HFFc6 (cell line): ENCODE data around the gene SELENOF. TPM values are rescaled to one million over a fixed set of nuclear protein-coding genes. Genes with fewer than 3 reads are reported as not detected.
"Not testable (repeated sequence)": the region's sequence is repeated elsewhere in the genome, so short reads cannot be mapped to it uniquely, and the experiment has no call there.

Source experiments
- DNase-seq: peaks from one replicate; pipeline ENCODE4 v3.0.0-alpha.2; 2018
- H3K27ac Mint-ChIP-seq: 2 replicates; pipeline ENCODE4 v1.8.0; 2020; ENCODE audit warnings: mild to moderate bottlenecking, mixed read lengths
- H3K27me3 Mint-ChIP-seq: 2 replicates; pipeline ENCODE4 v1.8.0; 2021; ENCODE audit warnings: mild to moderate bottlenecking, moderate library complexity, mixed read lengths; ENCODE audit not compliant: insufficient read depth
- H3K36me3 Mint-ChIP-seq: 2 replicates; pipeline ENCODE4 v1.8.0; 2021; ENCODE audit warnings: low read depth, mixed read lengths
- H3K4me1 Mint-ChIP-seq: 2 replicates; pipeline ENCODE4 v1.8.0; 2020; ENCODE audit warnings: low read depth, mixed read lengths
- H3K4me3 Mint-ChIP-seq: 2 replicates; pipeline ENCODE4 v1.8.0; 2020; ENCODE audit warnings: mild to moderate bottlenecking, moderate library complexity, mixed read lengths
- H3K9me3 Mint-ChIP-seq: 2 replicates; pipeline ENCODE4 v1.8.0; 2020; ENCODE audit warnings: mild to moderate bottlenecking, mixed read lengths
- total RNA-seq, 6 experiments: library from RNA; stranded (reverse); fragmentation: NEBNext Ultra II Directional; extraction: Animal tissue kit (Norgen Biotek cat#: 25700); gene quantifications; 2 replicates in 1 of 6; 3 replicates in 5 of 6; pipeline ENCODE4 v1.2.3, GENCODE V29; 2021
- TF ChIP-seq, protein P1 (sequence below): fragments of 200-600 bp; sonication (generic); IDR thresholded peaks from 2 replicates; pipeline ENCODE4 v1.5.0; 2021; ENCODE audit warnings: antibody characterized with exemption, mild to moderate bottlenecking

The SELENOF gene
- total RNA-seq, 6 experiments from 2014 or later: 251 to 322 (median 278) TPM

DNA sequence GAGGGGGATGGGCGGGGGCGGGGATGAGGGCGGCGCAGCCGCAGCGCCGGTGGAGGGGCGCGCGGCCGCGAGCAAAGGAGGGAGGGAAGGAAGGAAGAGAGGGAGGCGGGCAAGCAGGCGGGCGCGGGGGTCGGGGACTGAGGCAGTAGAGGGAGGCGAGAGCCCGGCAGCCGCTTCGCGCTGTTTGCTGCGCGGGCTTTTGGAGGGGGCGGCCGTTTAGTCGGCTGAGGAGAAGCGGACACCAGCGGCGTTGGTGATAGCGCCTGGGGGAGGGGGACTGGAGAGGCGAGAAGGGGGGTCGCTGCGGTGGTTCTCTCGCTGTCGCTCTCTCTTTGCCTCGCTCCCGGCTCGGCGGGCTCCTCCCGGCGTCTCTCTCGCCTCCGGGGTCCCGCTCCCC, 673 bp upstream of the SELENOF start, which contains the start of gene HS2ST1:
Gene HS2ST1 (plus strand): TSS at position 35 of the 397 bp plus-strand sequence.
- H3K27me3 Mint-ChIP-seq: peaks cover 2% of the 10 kb centered on the region; the same call in 1 of the 2 replicates

DNA sequence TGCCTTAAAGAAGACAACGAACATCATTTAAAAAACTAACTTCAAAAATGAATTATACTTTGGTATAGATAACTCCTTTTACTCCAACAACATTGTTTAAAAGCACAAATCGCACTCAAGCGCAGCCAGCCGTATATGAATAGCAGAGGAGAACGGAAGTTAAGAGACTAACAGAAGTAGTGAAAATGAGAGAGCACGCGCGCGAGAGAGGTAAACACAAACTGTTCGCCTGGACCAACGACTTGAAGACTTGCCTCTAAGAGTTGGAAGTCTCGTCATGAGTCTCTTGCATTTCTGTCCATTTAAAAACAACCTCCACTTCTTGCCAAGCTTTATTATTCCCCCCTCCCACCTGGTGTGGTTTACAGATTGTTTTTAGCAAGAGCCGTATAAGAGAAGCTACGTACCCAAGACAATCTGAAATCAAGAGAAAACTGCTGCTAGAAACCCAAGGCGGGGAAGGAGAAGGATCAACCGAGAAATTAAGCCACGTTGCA, 479 bp downstream of the SELENOF start:
- TF ChIP-seq, protein P1, sequence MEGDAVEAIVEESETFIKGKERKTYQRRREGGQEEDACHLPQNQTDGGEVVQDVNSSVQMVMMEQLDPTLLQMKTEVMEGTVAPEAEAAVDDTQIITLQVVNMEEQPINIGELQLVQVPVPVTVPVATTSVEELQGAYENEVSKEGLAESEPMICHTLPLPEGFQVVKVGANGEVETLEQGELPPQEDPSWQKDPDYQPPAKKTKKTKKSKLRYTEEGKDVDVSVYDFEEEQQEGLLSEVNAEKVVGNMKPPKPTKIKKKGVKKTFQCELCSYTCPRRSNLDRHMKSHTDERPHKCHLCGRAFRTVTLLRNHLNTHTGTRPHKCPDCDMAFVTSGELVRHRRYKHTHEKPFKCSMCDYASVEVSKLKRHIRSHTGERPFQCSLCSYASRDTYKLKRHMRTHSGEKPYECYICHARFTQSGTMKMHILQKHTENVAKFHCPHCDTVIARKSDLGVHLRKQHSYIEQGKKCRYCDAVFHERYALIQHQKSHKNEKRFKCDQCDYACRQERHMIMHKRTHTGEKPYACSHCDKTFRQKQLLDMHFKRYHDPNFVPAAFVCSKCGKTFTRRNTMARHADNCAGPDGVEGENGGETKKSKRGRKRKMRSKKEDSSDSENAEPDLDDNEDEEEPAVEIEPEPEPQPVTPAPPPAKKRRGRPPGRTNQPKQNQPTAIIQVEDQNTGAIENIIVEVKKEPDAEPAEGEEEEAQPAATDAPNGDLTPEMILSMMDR: no peak
- DNase-seq: peak; percentile 25
- Mint-ChIP-seq H3K27me3 (peaks cover 2% of the 10 kb centered on the region; the same call in 1 of the 2 replicates), H3K4me3 (no peak overlapping the region), H3K27ac (no peak overlapping the region), H3K9me3 (no peaks in the 10 kb centered on the region), H3K36me3 (peaks cover 19% of the 10 kb centered on the region), H3K4me1 (peaks cover 37% of the 10 kb centered on the region)

More for the DNA sequence above, 673 bp upstream of the SELENOF start, which contains the start of gene HS2ST1:
- no peak within 1 kb of the TSS for H3K27ac Mint-ChIP-seq
- no peak for DNase-seq
- no peaks in the 10 kb centered on the region for H3K9me3 Mint-ChIP-seq
- H3K4me3 Mint-ChIP-seq: no peak within 1 kb of the TSS
- peaks cover 30% of the 10 kb centered on the region for H3K4me1 Mint-ChIP-seq
- TF ChIP-seq, protein P1: no peak
- peaks cover 14% of the 10 kb centered on the region for H3K36me3 Mint-ChIP-seq

DNA sequence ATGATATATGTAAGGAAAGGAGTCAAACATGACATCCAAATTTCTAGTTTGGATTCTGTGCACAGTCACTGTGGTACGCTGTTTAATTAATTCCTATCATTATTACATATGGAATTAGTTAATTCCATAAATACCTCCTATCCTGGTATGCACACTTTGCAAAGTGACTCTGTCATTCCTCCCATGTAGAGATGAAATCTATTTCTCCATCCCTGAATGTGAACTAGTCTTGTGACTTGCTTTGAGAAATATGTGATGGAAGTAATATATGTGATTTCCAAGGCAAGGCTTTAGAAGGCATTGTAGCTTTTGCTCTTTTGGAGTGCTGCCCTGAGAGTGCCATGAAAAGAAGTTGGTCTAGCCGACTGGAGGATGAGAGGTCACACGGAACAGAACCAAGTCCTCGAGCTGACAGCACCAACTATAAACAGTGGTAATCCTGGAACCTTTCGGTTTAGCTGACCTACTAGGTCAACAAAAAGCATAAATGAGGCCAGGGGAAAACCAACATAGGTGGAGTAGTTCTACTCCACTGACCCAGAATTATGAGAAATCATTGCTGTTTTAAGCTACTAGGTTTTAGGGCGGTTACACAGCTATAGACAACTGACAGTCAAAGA, 1.5 kb downstream of the SELENOF start:
- TF ChIP-seq, protein P1: no peak

DNA sequence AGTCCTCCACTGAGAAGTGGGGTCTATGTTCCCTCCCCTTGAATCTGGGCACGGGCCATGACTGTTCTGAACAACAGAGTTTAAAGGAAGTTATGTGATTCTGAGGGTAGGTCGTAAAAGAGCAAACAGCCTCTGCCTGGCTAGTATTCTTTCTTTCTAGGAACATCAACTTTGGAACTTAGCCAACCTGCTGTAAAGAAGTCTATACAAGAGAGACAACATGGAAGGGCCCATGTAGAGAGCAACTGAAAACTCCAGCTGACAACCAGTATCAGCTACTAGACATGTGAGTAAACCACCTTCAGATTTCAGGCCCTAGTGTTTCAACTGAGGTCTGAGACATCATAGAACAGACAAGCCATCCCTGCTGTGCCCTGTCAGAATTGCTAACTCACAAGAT, 7.5 kb downstream of the SELENOF start:
- TF ChIP-seq, protein P1: no peak
- Mint-ChIP-seq H3K36me3 (peaks cover 30% of the 10 kb centered on the region), H3K27ac (no peak overlapping the region), H3K4me1 (peaks cover 29% of the 10 kb centered on the region), H3K27me3 (no peaks in the 10 kb centered on the region), H3K9me3 (no peaks in the 10 kb centered on the region), H3K4me3 (no peak overlapping the region)
- DNase-seq: no peak

More for the DNA sequence above, 1.5 kb downstream of the SELENOF start:
- Mint-ChIP-seq H3K4me3 (no peak overlapping the region), H3K9me3 (no peaks in the 10 kb centered on the region), H3K27ac (peak overlapping the region; percentile 72), H3K27me3 (peaks cover 2% of the 10 kb centered on the region; the same call in 1 of the 2 replicates), H3K36me3 (peaks cover 25% of the 10 kb centered on the region), H3K4me1 (peaks cover 44% of the 10 kb centered on the region)
- DNase-seq: peak; percentile 4

DNA sequence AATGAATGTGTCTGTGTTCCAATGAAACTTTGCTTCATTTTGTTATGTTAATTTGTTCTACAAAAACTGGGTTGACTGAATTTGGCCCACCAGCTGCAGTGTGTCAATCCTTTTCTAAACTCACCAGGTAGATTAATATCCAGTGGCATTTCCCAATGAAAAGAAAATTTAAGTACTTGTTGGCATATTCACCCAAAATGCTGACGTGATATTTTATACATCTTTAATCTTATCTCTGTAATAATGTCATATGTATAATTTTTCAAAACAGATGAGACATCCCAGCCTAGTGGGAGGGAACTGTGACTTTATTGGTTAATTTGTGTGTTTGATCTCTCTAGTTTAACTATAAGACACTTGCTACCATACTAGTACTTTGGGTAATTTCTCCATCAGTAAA, 8.1 kb downstream of the SELENOF start:
- no peak overlapping the region for H3K27ac Mint-ChIP-seq
- no peaks in the 10 kb centered on the region for H3K9me3 Mint-ChIP-seq
- no peak overlapping the region for H3K4me3 Mint-ChIP-seq
- H3K4me1 Mint-ChIP-seq: peaks cover 23% of the 10 kb centered on the region
- DNase-seq: no peak
- peaks cover 30% of the 10 kb centered on the region for H3K36me3 Mint-ChIP-seq
- no peaks in the 10 kb centered on the region for H3K27me3 Mint-ChIP-seq
- TF ChIP-seq, protein P1: no peak

DNA sequence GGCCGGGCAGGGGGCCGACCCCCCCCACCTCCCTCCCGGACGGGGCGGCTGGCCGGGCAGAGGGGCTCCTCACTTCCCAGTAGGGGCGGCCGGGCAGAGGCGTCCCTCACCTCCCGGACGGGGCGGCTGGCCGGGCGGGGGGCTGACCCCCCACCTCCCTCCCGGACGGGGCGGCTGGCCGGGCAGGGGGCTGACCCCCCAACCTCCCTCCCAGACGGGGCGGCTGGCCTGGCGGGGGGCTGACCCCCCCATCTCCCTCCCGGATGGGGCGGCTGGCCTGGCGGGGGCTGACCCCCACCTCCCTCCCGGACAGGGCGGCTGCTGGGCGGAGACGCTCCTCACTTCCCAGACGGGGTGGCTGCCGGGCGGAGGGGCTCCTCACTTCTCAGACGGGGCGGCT, 14.5 kb downstream of the SELENOF start:
- H3K36me3 Mint-ChIP-seq: peaks cover 29% of the 10 kb centered on the region; the same call in 1 of the 2 replicates
- not testable (repeated sequence) for DNase-seq, H3K4me3 Mint-ChIP-seq, H3K27ac Mint-ChIP-seq, H3K9me3 Mint-ChIP-seq, H3K4me1 Mint-ChIP-seq, H3K27me3 Mint-ChIP-seq
